Umbilical cord (tissue), 2 donors: Measurements from ENCODE around the gene NOL3. TPM values are rescaled to one million over a fixed set of nuclear protein-coding genes. Genes with fewer than 3 reads are reported as not detected.
"Not testable (repeated sequence)": the region's sequence is repeated elsewhere in the genome, so short reads cannot be mapped to it uniquely, and the experiment has no call there.

ENCODE experiments used
- DNase-seq: peaks from one replicate; pipeline ENCODE4 v3.0.0-alpha.2; 2015; ENCODE audit warnings: low spot score
- total RNA-seq: library from RNA; depleted of rRNA; stranded (reverse); fragments of >200 nt; gene quantifications from one replicate; pipeline ENCODE4 v1.2.3, GENCODE V29; 2014; ENCODE audit warnings: low replicate concordance; ENCODE audit not compliant: insufficient read depth

The NOL3 gene
- total RNA-seq: 17.1 TPM

DNA sequence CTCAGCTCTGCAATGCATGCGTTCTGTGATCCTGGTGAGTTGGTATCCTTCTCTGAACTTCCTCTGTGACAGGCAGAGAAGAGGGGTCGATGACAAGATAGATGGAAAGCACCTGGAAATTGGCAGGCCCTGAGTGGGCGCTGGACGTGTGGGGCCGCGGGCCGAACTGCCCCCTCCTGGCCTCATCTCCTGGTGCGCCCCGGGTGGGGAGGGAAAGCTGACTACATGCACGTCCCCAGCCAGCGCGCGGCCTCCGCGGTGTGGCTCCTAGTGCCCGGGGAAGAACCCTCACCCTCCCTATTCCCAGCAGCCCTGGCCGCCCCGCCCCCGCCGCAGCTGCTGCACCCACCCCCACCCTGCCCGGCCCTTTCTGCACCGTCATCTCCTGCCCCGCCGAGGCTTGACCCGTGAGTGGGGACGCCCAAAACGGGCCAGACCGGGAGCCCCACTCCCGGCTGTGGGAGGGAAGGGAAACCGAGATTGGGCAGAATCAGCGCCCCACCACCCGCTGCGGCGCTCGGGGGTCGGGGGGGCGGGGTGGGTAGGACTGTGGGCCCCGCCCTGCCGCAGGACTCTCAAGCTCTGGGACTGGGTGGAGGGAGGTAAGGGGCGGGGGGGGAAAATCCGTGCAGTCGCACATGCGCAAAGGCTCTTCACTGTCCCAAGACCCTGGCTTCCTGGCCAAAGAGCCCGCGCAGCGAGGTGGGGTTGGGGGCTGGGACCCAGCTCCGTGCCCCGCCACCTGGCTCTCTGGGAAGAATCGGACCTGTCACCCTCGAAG lies at the start of gene NOL3:
Gene NOL3, plus strand, starts transcription at position 371 of the 781 bp plus-strand sequence.
- DNase-seq: peak; percentile 93

- DNase-seq: not testable (repeated sequence)
Observed at GRCh38 chr16:67122799-67123198, 47.5 kb upstream of the NOL3 start.

GRCh38 chr16:67128417-67128816 lies 41.9 kb upstream of the NOL3 start:
- DNase-seq: no peak

DNA sequence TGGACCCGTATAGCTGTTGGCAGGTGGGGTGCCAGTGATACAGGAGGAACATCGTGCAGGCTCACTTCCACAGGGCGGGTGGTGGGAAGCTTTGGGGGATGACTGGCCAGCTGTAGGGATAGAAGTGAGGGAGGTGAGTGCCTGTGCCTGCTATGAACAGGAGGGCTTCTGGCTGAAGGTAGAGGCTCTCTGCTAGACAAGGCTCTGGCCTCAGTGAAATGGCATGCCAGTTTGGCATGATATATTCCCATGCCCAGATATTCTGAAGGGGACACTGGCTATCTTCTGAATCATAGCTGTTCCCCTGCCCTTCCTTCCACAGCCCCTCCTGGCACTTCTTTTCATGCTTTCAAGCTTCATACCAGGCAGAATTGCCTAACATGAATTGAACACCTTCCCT lies 41.5 kb upstream of the NOL3 start:
- no peak for DNase-seq

- DNase-seq: no peak
Observed at GRCh38 chr16:67129422-67129821, 40.9 kb upstream of the NOL3 start.

- no peak for DNase-seq
Observed at GRCh38 chr16:67137605-67138004, 32.7 kb upstream of the NOL3 start.

DNA sequence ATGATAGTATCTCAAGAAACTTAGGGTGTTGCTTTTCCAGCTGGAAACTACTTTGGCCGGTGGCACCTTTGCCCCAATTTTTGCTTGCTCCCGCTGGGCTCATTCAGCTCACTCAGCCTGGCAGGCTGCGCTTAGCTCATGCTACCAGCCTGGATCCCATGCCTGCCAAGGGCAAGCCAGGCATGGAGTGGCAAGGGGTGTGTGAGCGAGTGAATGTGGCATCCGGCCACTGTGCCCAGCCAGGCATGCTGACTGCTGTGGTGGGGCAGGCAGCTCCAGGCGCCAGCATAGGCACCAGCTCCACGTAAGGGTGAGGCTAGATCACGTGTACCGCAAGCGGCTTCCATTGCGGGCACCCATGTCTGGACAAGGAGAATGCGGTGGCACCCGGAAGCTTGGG lies 28.9 kb upstream of the NOL3 start:
- no peak for DNase-seq

DNA sequence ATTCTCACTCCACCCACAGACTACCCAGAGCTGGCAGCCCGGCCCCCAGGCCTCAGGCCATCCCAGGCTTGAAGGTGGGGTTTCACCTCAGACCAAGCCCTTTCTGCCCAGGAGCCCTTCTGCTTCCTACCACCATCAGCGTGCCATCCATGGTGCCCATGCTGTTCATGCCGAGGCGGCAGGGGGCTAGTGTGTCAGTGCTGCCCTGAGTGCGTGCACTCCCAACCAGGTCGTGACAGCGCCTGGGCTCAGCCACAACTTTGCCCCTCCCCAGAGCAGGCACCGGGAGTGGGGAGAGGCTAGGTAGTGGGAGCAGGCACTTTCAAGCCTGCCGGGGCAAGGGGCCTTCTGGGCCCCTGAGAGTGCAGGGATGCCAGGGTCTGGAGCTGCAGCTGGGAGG lies 28.0 kb upstream of the NOL3 start:
- DNase-seq: no peak

DNA sequence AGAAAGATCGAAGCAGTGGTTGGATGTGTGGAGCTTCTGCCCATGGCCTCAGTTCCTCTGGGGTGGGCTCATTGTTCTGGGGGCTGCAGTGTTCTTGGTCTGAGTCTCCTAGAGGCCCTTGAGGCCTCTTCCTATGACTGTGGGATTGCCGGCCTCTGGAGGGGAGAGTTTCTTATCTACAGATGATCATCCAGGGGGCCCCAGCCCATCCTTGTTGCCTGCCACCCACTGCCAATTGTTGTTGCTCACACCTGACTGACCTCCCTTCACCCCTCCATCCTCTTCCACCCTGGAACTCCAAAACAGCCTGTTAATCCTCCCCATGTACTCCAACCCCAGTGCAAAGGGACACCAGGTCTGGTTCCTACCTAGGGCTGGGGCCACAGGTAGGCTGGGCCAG lies 25.4 kb upstream of the NOL3 start:
- DNase-seq: no peak

DNA sequence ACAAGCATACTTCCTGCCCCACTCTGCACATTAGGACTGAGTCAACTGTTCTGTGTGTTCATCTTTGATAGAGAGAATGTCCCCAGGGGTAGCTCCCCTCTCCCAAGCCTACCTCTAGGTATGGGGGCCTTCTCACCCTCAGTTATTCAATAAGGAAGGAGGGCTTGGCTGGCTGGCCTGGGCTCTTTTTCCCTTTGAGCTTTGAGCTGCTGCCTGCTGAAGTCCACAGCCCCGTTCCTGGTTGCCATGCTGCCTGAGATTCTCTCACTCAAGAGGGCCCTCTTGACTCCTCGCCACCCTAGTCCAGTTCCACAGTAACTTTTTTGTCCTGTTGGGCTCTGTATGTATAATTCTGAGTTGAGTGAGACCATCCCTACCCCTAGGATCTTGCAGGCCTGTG lies 24.6 kb upstream of the NOL3 start:
- no peak for DNase-seq

DNA sequence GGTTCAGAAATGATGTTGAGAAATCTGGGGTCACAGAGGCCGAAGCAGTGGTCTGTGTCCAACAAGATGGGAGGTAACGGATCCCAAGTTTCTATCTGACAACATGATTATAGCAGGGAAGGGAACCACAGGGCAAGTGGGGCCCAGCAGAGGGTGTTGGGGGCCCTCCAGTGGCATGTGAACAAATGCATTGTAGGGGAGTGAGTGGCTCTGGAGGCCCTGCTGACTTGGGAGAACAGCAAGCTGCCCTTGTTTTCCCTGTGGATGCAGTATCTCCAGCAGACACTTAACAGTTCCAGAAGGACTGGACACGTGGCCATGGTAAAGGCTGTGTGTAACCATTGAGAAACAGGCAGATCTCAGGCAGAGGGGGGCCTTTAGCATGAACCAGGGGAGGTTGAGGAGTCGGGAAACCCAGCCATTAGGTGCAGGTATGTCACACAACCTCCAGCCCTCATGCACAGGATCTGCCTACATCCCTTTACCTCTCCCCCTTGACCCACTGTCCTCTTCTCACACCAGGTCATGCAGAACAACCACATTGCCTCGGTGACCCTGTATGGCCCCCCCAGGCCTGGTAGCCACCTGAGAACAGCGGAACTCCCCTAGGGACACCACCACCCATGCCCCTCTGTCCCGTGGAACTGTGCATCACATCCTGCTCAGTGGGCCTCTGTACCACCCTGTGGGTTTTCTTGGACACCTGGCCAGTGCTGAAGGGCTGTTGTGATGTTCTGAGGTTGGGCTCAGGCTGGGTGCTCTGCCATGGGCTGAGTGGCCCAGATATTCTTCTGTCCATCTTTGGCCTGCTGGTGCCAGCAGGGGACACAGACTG lies 23.6 kb upstream of the NOL3 start:
- no peak for DNase-seq

DNA sequence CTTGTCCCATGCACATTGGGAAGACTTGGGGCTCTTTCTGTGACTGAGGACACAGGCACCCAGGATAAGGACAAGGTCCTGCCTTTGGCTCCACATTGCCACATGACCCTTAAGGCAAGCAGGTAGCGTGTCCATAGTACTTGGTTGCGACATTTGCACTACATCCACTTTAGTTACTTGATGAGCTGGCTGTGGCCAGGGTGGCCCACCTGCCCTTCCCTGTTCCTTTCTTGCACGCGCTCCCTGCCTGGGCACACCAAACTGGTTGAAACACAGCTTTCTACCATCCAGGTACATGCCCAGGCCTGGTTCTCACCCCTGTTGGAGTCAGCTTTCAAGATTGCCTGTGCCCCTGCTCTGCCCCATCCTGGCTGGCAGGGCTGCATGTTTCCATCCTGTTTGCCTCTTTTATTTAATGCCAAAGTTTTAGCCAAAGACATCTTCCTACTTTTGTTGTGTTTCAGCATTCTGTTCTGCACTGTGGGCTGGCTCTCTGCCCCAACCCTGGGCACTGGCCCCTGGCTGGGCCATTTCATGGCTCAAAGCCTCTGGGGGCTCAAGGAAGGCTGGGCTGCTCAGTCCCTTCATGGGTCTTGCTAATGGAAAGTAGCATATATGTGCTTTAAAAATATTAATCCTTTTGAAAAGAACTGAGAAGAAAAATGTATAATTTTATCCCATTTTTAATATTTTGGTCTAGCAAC lies 22.7 kb upstream of the NOL3 start:
- no peak for DNase-seq

- DNase-seq: no peak
Observed at GRCh38 chr16:67148221-67148620, 22.1 kb upstream of the NOL3 start.

DNA sequence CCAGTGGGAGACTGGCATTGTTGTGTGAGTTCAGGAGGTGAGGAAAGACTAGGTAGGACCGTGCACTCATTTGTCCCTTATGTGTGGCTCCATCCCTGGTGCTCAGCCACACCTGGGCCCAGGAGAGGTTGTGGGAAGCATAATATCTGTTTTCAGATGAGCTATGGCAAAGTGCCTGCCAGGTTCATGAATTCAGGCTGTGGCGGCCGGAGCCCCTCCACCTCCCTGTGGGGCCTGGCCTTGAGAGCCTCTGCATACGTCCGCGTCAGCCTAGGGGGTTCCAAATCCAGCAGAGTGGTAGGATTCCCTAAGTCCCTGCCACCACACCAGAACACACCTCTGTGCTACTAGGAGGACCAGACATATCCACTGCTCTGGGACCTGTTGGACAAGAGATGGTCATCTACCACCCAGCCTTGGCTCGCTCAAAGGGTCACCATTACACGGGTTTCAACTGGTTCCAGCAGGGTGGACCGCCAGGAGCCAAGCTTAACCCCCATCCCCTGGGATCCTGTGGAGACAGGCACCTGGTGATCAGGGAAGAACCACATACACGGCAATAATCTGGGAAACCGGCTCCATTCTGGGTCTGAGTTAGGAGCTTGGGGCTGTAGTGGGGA lies 21.6 kb upstream of the NOL3 start:
- DNase-seq: no peak

DNA sequence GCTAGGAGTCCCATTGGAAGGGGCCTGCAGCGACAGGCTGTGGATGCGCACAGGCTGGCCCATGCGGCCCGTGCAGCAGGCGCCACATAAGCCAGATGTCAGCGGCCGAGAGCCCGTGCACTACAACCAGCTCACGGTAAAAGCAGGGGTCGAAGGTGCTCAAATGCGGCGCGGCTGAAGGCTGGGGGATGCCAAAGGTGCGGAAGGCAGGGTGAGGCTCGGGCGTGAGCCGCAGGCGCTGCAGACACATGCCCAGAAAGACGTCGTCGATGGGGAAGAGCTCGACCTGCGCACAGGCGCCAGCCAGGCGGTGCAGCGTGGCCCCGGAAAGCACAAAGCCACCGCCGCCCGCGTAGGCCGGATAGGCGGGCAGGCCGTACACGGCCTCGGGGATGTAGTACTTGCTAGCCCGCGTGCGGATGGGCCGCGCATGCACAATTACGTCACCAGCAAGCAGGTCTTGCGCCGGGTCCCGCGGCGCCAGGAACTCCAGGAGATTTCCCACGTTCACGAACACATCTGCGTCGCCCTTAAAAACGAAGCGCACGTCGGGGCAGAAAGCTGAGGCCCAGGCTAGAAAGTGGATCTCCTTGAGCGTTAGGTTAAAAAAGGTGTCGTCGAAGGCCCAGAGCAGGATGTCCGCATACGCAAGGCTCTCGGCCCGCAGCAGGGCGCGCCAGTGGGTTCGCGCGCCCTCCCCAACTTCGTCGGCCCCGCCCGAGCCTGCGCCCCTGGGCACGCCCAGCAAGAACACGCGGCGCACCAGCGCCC lies 20.9 kb upstream of the NOL3 start:
- no peak for DNase-seq

GRCh38 chr16:67150047-67150832 lies 20.1 kb upstream of the NOL3 start:
- peak; percentile 88 for DNase-seq

GRCh38 chr16:67150833-67151396 lies 19.4 kb upstream of the NOL3 start, which contains the start of gene B3GNT9:
Gene B3GNT9 (minus strand): TSS chr16:67150998. CDS start chr16:67150485, 513 bp downstream.
- peak; percentile 95 for DNase-seq

DNA sequence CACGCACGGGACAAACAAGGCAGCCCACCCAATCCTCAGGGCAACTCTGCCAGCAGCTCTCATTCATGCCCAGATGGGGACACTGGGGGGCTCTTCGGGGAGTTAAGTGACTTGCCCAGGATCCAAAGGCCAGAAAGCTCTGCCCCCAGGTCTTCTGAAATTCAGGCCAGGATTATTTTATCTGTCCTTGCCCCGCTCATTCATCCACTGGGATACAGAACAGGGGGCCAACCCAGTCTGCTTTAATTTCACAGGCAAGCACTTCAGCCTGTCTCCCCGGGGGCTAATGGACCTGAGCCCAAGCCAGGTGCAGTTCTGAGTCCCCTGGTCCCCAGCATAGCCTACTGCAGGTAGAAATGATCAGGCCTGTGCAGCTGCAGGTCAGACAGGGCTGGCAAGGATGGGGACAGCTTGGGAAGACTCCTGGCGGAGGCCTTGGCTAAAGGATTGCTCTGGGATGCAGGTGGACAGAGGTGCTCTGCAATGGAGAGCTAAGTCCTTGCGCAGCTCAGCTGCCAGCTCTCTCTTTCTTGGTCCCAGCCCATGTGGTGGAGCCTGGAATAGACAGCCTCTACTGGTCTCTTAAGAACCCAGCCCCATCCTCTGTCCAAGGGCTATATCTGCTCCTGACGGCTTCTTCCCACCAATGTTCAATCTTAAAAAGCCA lies 18.8 kb upstream of the NOL3 start:
- no peak for DNase-seq
